Hepatocyte (in vitro differentiated cells): Measurements from ENCODE around the gene KRTAP16-1. TPM values are rescaled to one million over a fixed set of nuclear protein-coding genes. Genes with fewer than 3 reads are reported as not detected.

Experiments used
- DNase-seq: peaks from one replicate; pipeline ENCODE4 v3.0.0-alpha.2; 2016; ENCODE audit warnings: low spot score
- H2AFZ ChIP-seq: fragments of 200-600 bp; sonication (generic); 2 replicates; pipeline ENCODE4 v1.6.0; 2016; ENCODE audit warnings: antibody characterized with exemption, mild to moderate bottlenecking
- H3K27ac ChIP-seq: fragments of 200-600 bp; sonication (generic); 2 replicates; pipeline ENCODE4 v1.5.1; 2016; ENCODE audit warnings: mild to moderate bottlenecking
- H3K27me3 ChIP-seq: fragments of 200-600 bp; sonication (generic); 2 replicates; pipeline ENCODE4 v1.6.1; 2016
- H3K36me3 ChIP-seq: fragments of 200-600 bp; sonication (generic); replicated peaks from 2 replicates; pipeline ENCODE4 v1.5.1; 2016; ENCODE audit warnings: low read depth; ENCODE audit not compliant: insufficient read depth
- H3K4me1 ChIP-seq: fragments of 200-600 bp; sonication (generic); 2 replicates; pipeline ENCODE4 v1.5.1; 2016; ENCODE audit warnings: mild to moderate bottlenecking, moderate library complexity; ENCODE audit not compliant: insufficient read depth
- H3K4me2 ChIP-seq: fragments of 200-600 bp; sonication (generic); 2 replicates; pipeline ENCODE4 v1.6.0; 2016
- H3K4me3 ChIP-seq: fragments of 200-600 bp; sonication (generic); 2 replicates; pipeline ENCODE4 v1.5.1; 2016; ENCODE audit warnings: mild to moderate bottlenecking
- H3K79me2 ChIP-seq: fragments of 200-600 bp; sonication (generic); 2 replicates; pipeline ENCODE4 v1.6.0; 2017; ENCODE audit warnings: mild to moderate bottlenecking
- H3K9me2 ChIP-seq: fragments of 200-600 bp; sonication (generic); replicated peaks from 2 replicates; pipeline ENCODE4 v1.6.0; 2017; ENCODE audit warnings: mild to moderate bottlenecking; ENCODE audit not compliant: insufficient read depth
- H3K9me3 ChIP-seq: fragments of 200-600 bp; sonication (generic); 2 replicates; pipeline ENCODE4 v1.5.1; 2016; ENCODE audit warnings: low read depth, mild to moderate bottlenecking
- H4K20me1 ChIP-seq: fragments of 200-600 bp; sonication (generic); 2 replicates; pipeline ENCODE4 v1.6.0; 2016; ENCODE audit warnings: mild to moderate bottlenecking; ENCODE audit not compliant: insufficient read depth, poor library complexity, severe bottlenecking
- CTCF ChIP-seq: fragments of 200-600 bp; sonication (generic); IDR thresholded peaks from 2 replicates; pipeline ENCODE4 v1.5.1; 2016; ENCODE audit warnings: antibody characterized with exemption, mild to moderate bottlenecking; ENCODE audit not compliant: poor library complexity
- EZH2 ChIP-seq: fragments of 200-600 bp; sonication (generic); IDR thresholded peaks from 2 replicates; pipeline ENCODE4 v1.6.1; 2016; ENCODE audit warnings: antibody characterized with exemption, mild to moderate bottlenecking, borderline replicate concordance
- EZH2phosphoT487 ChIP-seq: fragments of 200-600 bp; sonication (generic); IDR thresholded peaks from one replicate; pipeline ENCODE4 v1.6.1; 2018; ENCODE audit warnings: antibody characterized with exemption, mild to moderate bottlenecking, low read depth, moderate library complexity; ENCODE audit not compliant: unreplicated experiment, severe bottlenecking
- WGBS: methylation state at CpG from one replicate; pipeline ENCODE4 v1.1.6; 2016; ENCODE audit warnings: low lambda C conversion rate; ENCODE audit errors: missing lambda C conversion rate; 5-methylcytosine and 5-hydroxymethylcytosine counted together
- polyA plus RNA-seq: library from polyadenylated mRNA; unstranded; fragments of >200 nt; fragmentation: Nextera tagmentation; extraction: Ambion mirVana; gene quantifications from 2 replicates; pipeline ENCODE4 v1.2.1, GENCODE V29; 2016
- total RNA-seq: library from RNA; depleted of rRNA; stranded (reverse); fragments of >200 nt; gene quantifications from 2 replicates; pipeline ENCODE4 v1.2.3, GENCODE V29; 2014

Gene KRTAP16-1
- total and polyA plus RNA-seq, 2 experiments from 2014 or later: not detected

GRCh38 chr17:41338961-41339485 lies 29.9 kb upstream of the KRTAP16-1 start:
- Histone ChIP-seq H3K79me2 (no peaks in the 10 kb centered on the region), H3K4me2 (no peak overlapping the region), H3K4me3 (no peak overlapping the region), H3K36me3 (no peaks in the 10 kb centered on the region), H3K9me3 (no peaks in the 10 kb centered on the region), H4K20me1 (no peaks in the 10 kb centered on the region), H3K27ac (no peak overlapping the region), H3K9me2 (no peaks in the 10 kb centered on the region), H3K4me1 (peaks cover 4% of the 10 kb centered on the region), H2AFZ (no peak overlapping the region), H3K27me3 (no peaks in the 10 kb centered on the region)
- 80% methylated on average over 5 of the region's 5 CpGs for WGBS
- no peak for TF ChIP-seq CTCF
- no peak for TF ChIP-seq EZH2phosphoT487
- no peak for DNase-seq

DNA sequence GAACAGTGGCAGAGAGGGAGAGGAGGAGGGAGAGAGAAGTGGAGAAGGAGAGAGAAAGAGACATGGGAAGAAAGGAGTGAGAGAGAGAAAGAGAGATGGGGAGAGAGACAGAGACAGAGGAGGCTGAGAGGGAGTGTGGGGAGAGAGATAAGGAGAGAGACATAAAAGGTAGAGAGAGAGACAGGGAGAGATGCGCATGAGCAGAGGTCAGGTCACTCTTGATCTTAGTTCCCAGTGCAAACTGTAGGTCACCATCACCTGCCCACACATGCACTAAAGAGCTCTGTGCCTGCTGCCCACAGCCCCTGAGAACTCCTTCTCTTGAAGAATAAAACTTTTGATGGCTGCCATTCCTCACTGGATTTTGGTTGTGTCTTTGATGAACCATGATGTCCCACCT lies 26.6 kb upstream of the KRTAP16-1 start:
- Histone ChIP-seq H3K4me3 (no peak overlapping the region), H3K9me2 (no peaks in the 10 kb centered on the region), H3K9me3 (no peaks in the 10 kb centered on the region), H3K79me2 (no peaks in the 10 kb centered on the region), H3K4me1 (peaks cover 4% of the 10 kb centered on the region), H3K27me3 (no peaks in the 10 kb centered on the region), H4K20me1 (no peaks in the 10 kb centered on the region), H2AFZ (no peak overlapping the region), H3K36me3 (no peaks in the 10 kb centered on the region), H3K27ac (no peak overlapping the region), H3K4me2 (no peak overlapping the region)
- WGBS: 93% methylated on average over 1 of the region's 1 CpG
- no peak for TF ChIP-seq EZH2phosphoT487
- TF ChIP-seq CTCF: no peak
- no peak for TF ChIP-seq EZH2
- DNase-seq: no peak

- Histone ChIP-seq H3K79me2 (no peaks in the 10 kb centered on the region), H2AFZ (no peak overlapping the region), H3K9me2 (no peaks in the 10 kb centered on the region), H3K36me3 (no peaks in the 10 kb centered on the region), H4K20me1 (no peaks in the 10 kb centered on the region), H3K4me2 (no peak overlapping the region), H3K27me3 (no peaks in the 10 kb centered on the region), H3K4me3 (no peak overlapping the region), H3K9me3 (no peaks in the 10 kb centered on the region), H3K4me1 (peaks cover 4% of the 10 kb centered on the region), H3K27ac (no peak overlapping the region)
- WGBS: 81% methylated on average over 6 of the region's 6 CpGs
- DNase-seq: no peak
- TF ChIP-seq EZH2: no peak
- TF ChIP-seq EZH2phosphoT487: no peak
- no peak for TF ChIP-seq CTCF
Observed at GRCh38 chr17:41334385-41335305, 25.5 kb upstream of the KRTAP16-1 start.
